HG02588 (cell line): ENCODE results near the gene HLF.

Source experiments
- ATAC-seq: cut with Tn5 transposase; IDR thresholded peaks from one replicate; pipeline ENCODE4 v1.9.1; 2021; ENCODE audit warnings: mild to moderate bottlenecking, moderate library complexity; ENCODE audit not compliant: unreplicated experiment

The HLF gene

DNA sequence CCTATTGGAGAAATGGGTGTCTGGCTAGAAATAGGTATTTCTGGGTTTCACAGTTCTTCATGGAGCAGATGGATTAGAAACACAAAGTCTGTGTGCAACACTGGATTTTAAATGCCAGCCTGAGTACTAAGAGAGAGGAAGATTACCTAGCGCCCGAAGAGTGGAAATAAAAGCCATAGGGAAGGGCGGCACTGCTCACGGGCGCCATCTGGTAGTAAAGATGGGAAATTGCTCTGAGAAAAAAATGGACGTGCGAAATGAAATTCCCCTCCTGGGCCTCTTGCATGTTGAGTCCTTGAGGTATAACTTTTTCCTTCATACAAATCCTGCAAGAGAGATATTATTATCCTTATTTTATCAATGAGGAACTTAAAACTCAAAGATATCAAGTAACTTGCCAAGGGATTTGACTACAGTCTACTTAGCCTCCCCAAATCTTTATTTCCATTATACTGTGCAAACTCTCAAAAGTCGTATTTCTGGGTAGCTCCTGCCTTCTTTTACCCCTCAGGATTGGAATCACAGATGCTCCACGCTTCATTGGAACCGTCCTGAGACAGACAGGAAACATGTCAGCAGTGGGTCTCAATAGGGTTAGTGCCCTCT, 84.1 kb downstream of the HLF start:
- no peak for ATAC-seq

DNA sequence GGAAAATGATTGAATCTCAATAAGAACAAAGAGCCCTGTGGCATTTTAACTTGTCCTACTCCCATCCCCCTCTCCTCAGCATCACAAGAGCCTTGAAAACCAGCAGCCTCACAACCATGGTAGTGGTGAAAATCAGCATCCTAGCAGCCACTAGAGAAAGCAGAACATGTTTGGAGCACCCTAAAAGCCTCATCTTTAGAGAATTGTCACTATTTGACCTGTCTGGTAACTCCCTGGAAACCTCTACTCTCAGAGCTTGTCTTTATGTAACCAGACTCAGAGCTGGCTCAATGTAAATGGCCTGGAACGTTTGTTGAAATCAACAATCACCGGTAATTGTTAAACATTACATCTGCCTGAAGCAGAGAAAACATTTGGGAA, 86.1 kb downstream of the HLF start:
- ATAC-seq: no peak

DNA sequence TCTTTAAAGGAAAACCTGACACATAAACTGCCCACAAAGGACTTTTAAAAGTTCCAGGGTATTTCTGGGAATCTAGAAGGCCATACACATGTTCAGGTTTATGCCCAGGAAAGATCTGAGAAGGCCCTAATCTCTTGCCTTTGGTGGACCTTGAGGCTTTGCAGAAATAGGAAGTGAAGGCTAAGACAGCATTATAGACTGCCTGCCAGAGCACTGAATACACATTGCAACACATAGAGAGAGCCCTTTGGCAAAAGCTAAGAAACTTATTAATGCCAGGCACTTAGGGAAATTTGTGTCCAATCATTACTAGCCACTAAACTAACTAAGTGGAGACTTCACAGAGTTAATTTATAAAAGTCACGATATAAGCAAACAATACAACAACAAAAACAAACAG, 86.5 kb downstream of the HLF start:
- ATAC-seq: no peak

DNA sequence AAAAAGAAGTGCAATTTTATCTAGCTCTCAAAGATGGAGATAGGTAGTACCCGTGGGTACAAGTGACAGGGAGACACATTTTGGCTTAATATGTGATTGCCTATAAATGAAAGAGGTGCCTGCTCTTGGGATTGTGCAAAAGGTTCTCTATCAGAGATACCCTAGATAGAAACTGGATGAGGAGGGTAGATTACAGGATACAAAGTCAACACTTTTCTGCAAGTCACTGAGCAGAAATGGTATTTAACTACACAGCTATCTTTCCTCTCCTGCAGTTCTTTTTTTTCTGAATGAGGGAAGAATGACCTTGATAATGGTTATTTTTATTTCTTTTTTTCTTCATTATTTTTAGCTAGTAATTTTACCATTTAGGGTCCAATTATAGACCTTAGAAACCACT, 89.2 kb downstream of the HLF start:
- ATAC-seq: no peak

DNA sequence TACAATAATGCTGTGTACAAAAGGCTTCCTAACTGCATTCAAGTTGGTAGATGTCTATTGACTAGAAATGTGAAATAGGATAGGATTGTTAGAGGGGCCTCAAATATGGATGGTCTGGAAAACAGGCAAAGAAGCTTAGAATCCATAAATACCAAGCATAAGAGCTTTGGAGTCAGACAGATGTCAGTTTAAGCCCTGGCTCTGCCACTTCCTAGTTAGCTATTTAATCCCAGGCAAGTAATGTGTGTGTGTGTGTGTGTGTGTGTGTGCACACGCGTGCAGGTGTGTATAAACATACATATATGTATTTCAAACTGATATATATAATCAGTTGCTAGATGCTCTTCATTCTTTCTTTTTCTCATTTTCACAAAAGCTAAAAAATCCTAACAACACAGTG, 90.2 kb downstream of the HLF start:
- ATAC-seq: no peak

DNA sequence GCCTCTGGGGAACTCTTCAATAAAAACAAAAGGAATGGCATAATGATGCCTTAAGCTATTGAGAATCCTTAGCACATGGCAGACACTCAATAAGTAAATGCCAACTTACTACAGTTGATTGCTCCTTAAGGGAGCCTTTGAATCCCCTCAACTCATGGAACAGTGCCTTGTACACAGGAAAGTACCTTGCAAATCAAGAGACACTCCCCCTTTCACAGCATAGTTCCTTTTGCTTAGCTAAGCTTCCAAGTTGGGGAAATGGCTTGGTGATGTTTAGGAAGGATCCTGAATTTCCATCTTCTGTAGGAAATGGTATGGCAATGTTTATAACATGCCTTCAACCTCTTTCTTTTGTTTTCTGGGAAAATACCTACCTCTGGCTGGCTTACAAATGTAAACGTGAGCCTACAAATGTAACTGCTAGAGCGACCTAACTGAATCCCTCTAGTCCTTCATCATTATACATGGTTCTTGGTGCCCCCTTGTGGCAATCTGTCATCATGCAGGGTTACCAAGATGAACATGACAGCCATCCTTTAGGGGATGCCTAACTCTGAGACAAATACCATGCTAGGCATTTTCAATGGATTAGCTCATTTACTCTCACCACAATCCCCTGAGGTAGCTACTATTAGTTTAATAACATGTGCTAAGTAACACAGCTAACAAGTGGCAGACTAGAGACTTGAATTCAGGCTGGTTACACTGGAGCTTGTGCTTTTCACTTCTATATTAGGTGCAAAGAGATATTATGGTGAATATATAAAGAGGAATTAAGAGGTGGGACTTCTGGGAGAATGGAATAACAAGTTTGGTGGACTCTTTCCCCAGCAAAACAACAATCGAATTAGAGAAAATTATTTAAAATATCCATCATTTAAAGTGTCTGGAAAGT, 91.9 kb downstream of the HLF start:
- peak; percentile 96 for ATAC-seq

DNA sequence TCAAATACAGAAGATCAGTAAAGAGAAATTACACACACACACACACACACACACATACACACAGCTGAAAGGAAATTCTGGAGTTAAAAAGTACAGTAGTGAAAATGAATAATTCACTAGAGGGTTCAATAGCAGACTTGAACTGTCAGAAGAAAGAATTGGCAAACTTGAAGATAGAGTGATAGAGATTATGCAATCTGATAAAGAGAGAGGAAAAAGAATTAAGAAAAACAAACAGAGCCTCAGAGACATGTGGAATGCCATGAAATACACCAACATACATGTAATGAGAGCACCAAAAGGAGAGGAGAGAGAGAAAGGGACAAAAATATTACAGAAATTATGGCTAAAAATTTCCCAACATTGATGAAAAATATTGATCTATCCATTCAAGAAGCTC, 96.2 kb downstream of the HLF start:
- no peak for ATAC-seq

DNA sequence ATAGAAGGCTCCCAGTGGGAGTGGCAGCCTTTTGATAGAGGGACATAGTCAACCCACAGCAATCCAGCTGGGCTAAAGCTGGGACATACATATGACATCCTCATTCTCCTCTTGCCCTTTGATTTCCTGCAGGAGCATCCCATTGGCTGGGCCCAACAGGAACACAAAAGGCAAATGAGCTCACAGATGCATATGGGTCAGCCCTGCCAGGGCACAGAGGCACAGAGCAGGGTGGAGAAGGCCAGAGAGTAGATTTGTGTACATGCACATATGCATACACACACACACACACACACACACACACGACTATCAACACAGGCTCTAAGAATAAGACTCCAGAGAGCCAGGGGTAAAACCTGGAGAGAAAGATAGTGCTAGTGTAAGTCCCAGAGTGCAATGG, 98.3 kb downstream of the HLF start:
- no peak for ATAC-seq

DNA sequence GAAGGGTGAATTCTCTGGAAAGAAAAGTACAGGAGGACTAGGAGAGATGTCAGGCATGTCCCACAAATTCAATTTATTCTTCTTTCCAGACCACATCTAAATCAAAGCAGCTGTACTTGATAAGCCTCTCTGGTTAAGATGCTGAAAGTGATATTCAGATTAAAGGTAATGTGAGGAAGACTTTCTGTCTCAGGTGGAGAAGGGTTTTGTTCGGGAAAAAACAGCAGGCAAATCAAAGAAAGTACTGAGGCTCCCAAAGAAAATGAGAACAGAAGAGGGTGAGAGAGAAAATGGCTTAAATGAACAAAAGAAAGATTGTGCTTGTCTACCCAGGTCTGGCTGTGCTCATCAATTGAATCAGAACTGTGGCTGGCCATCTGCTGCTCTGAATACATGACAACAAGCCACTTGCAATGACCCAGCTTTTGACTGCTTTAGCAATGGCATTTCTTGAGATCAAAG, 101.3 kb downstream of the HLF start:
- no peak for ATAC-seq

DNA sequence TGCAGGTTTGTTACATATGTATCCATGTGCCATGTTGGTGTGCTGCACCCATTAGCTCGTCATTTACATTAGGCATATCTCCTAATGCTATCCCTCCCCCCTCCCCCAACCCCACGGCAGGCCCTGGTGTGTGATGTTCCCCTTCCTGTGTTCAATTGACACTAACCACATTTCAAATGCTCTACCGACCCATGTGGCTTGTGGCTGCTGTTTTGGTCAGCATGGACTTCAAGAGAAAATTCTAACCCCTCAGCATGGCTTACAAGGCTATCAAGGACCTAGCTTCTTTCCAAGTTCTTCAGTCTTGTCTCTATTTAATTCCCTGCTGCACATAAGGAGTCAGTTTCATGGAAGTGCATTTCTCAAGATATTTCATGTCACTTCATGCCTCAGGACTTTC, 103.9 kb downstream of the HLF start:
- no peak for ATAC-seq
